ENCODE measurements around the gene PCCB. TPM values are rescaled to one million over a fixed set of nuclear protein-coding genes. Genes with fewer than 3 reads are reported as not detected.

PCCB gene
- total RNA-seq, 4 donors from 2014 or later: 12.9 to 42.8 (median 17.2) TPM

DNA sequence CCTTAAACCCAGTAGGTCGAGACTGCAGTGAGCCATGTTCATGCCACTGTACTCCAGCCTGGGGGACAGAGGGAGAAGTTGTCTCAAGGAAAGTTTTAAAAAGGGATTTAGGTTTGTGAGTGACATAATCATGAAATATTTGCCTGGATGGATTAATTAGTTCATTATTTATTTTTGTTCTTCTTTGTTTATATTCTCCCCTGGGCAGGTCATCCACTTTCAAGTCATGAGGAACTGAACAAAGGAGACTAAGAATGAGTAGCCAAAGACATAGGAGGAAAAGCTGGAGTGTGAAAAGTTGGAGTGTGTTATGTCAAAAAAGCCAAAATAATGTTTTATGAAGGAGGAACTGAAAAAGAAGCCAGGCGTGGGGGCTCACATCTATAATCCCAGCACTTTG is 17.7 kb upstream of the PCCB start:
- DNase-seq: no peak
- Histone ChIP-seq H3K36me3 (no peaks in the 10 kb centered on the region), H3K4me1 (no peaks in the 10 kb centered on the region), H3K27me3 (no peaks in the 10 kb centered on the region), H3K4me3 (no peak overlapping the region), H3K27ac (no peak overlapping the region), H3K9me3 (no peaks in the 10 kb centered on the region)
- intact Hi-C loops (cut with DNase I; ENCODE audit: low total_unique reads): no loop called here
- TF ChIP-seq, protein P1, sequence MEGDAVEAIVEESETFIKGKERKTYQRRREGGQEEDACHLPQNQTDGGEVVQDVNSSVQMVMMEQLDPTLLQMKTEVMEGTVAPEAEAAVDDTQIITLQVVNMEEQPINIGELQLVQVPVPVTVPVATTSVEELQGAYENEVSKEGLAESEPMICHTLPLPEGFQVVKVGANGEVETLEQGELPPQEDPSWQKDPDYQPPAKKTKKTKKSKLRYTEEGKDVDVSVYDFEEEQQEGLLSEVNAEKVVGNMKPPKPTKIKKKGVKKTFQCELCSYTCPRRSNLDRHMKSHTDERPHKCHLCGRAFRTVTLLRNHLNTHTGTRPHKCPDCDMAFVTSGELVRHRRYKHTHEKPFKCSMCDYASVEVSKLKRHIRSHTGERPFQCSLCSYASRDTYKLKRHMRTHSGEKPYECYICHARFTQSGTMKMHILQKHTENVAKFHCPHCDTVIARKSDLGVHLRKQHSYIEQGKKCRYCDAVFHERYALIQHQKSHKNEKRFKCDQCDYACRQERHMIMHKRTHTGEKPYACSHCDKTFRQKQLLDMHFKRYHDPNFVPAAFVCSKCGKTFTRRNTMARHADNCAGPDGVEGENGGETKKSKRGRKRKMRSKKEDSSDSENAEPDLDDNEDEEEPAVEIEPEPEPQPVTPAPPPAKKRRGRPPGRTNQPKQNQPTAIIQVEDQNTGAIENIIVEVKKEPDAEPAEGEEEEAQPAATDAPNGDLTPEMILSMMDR (IDR thresholded peaks at IDR 0.05): no peak
- no peak for TF ChIP-seq POLR2A (IDR thresholded peaks at IDR 0.05)

DNA sequence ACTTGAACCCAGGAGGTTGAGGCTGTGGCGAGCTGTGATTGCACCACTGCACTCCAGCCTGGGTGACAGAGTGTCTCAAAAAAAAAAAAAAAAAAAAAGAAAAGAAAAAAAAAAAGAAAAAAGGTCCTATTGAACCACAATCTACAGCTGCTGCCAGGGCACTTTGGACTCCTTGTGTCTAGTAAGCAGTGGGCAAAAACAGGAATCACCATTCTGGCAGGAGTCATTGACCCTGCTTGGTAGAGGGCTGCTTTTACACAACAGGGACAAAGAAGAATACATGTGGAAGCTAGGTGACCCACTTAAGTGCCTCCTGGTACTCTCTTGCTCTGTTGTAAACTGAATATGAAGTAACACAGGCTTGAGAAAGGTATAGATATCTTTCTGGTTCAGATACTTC is 14.6 kb upstream of the PCCB start:
- no peak overlapping the region for H3K4me3 ChIP-seq
- no peaks in the 10 kb centered on the region for H3K27me3 ChIP-seq
- no peaks in the 10 kb centered on the region for H3K4me1 ChIP-seq
- no peak for TF ChIP-seq POLR2A (IDR thresholded peaks at IDR 0.05)
- TF ChIP-seq, protein P1 (IDR thresholded peaks at IDR 0.05): no peak
- no peak for DNase-seq
- H3K27ac ChIP-seq: no peak overlapping the region
- no peaks in the 10 kb centered on the region for H3K9me3 ChIP-seq
- intact Hi-C loops (cut with DNase I; ENCODE audit: low total_unique reads): no loop called here
- H3K36me3 ChIP-seq: no peaks in the 10 kb centered on the region

DNA sequence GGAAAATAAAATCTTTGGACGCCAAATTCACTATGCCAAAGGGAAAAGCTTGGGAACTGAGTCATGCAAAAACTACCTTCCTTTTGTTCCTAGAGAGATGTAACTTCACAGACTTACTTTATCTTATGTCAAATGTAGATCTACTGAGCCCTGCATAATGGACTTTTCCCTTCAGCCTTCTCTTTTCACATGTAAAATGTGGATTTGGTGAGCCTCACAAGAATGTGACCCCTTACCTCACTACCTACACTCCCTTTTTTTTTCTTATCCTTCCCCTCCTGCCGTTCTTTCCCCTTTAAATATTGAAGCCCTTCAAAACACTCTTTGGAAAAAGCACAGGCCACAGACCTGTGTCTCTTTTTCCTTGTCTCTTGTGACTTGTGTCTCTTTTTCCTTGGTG is 14.0 kb upstream of the PCCB start:
- intact Hi-C loops (cut with DNase I; ENCODE audit: low total_unique reads): no loop called here
- DNase-seq: no peak
- Histone ChIP-seq H3K27ac (no peak overlapping the region), H3K36me3 (no peaks in the 10 kb centered on the region), H3K4me3 (no peak overlapping the region), H3K9me3 (no peaks in the 10 kb centered on the region), H3K27me3 (no peaks in the 10 kb centered on the region), H3K4me1 (no peaks in the 10 kb centered on the region)
- no peak for TF ChIP-seq POLR2A (IDR thresholded peaks at IDR 0.05)
- TF ChIP-seq, protein P1 (IDR thresholded peaks at IDR 0.05): no peak

DNA sequence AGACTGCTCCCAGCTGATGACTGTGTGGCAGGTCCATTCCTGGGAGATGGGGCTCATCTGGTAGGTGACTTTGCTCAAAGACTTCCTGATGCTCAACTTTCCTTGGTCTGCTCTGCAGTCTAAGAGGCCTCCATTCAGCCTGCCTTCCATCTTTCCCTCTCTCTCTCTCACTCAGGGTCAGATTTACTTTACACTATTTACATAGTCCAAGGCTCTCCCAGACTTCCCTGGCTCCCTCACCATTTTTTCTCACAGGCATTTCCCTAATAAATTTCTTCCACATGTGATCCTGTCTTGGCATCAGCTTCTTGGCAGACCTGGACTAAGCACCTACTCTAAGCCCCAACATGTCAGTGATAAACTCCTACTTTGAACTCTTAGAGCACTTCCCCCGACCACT is 13.0 kb upstream of the PCCB start:
- Histone ChIP-seq H3K9me3 (no peaks in the 10 kb centered on the region), H3K4me1 (no peaks in the 10 kb centered on the region), H3K27me3 (no peaks in the 10 kb centered on the region), H3K36me3 (no peaks in the 10 kb centered on the region), H3K27ac (no peak overlapping the region), H3K4me3 (no peak overlapping the region)
- intact Hi-C loops (cut with DNase I; ENCODE audit: low total_unique reads): no loop called here
- TF ChIP-seq, protein P1 (IDR thresholded peaks at IDR 0.05): no peak
- TF ChIP-seq POLR2A (IDR thresholded peaks at IDR 0.05): no peak
- DNase-seq: no peak

DNA sequence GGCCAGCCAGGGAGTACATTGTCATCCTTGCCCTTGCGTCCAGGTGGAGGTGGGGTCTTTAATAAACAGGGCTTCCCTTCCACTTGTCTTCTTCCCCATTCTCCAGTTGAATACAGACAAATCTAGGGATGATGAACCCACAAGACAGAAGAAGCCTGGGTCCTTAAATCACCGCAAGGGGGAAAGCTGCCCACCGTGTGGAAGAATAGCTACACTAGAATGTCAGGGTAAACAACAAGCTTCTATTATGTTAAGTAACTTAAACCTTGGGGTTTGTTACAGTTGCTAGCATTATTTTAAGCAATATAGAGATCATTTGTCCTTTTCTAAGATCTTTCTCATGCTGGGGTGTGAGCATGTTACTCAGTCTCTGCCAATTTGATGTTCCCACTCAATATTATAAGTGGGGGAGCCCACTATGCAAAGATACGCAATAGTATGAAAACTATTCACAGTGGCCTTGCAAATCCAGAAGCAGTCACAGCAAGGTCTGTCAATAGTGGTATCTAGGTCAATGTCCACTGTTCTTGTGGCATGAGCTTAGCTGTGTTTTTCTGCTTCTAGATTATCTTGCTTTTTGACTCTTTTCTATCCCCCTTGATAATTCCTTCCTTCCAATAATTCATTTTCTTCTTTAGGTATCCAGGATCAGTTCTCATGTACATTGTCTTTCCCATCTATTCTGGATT is 12.0 kb upstream of the PCCB start:
- Histone ChIP-seq H3K36me3 (no peaks in the 10 kb centered on the region), H3K9me3 (no peaks in the 10 kb centered on the region), H3K4me1 (no peaks in the 10 kb centered on the region), H3K4me3 (no peak overlapping the region), H3K27me3 (no peaks in the 10 kb centered on the region), H3K27ac (no peak overlapping the region)
- no peak for TF ChIP-seq POLR2A (IDR thresholded peaks at IDR 0.05)
- TF ChIP-seq, protein P1 (IDR thresholded peaks at IDR 0.05): no peak
- intact Hi-C loops (cut with DNase I; ENCODE audit: low total_unique reads): no loop called here
- DNase-seq: no peak
